Mucosa of descending colon (tissue), 3 donors: ENCODE data around the gene GOSR1. TPM values are rescaled to one million over a fixed set of nuclear protein-coding genes. Genes with fewer than 3 reads are reported as not detected.

Source experiments
- ATAC-seq: fragments of 200-7000 bp; cut with Tn5 transposase; one replicate; pipeline ENCODE4 v1.9.1; 2020; ENCODE audit warnings: mild to moderate bottlenecking, moderate library complexity
- DNase-seq, 3 donors: peaks; one replicate each; pipeline ENCODE4 v3.0.0-alpha.2; 2020
- H3K36me3 ChIP-seq: fragments of 200-600 bp; one replicate; pipeline ENCODE4 v1.8.0; 2021; ENCODE audit warnings: low read depth, mild to moderate bottlenecking
- H3K4me1 ChIP-seq: fragments of 200-600 bp; one replicate; pipeline ENCODE4 v1.8.0; 2021; ENCODE audit warnings: low read depth, mild to moderate bottlenecking
- H3K4me3 ChIP-seq: fragments of 200-600 bp; one replicate; pipeline ENCODE4 v1.8.0; 2021; ENCODE audit warnings: mild to moderate bottlenecking
- H3K9me3 ChIP-seq: fragments of 200-600 bp; one replicate; pipeline ENCODE4 v1.8.0; 2021; ENCODE audit warnings: mild to moderate bottlenecking
- intact Hi-C, 2 donors: fragments of 100-400 bp; cut with DNase I in 1 of 2; cut with micrococcal nuclease in 1 of 2; formaldehyde crosslinking; loops; one replicate each; pipeline versions ENCODE4 v1.11.0 to v1.11.1; 2022; cut with DNase I, micrococcal nuclease
- total RNA-seq, 3 donors: library from RNA; stranded (reverse); fragmentation: NEBNext Ultra II Directional in 2 of 3; extraction: Animal tissue kit (Norgen Biotek cat#: 25700) in 2 of 3; gene quantifications; one replicate each; pipeline versions ENCODE4 v1.2.1 to v1.2.4, GENCODE V29; 2021 to 2023
- TF ChIP-seq, protein P1 (sequence below): fragments of 200-600 bp; IDR thresholded peaks from one replicate; pipeline ENCODE4 v1.8.0; 2022; ENCODE audit warnings: antibody characterized with exemption, mild to moderate bottlenecking
- donor health status: DM: no; HTN: no; CAD: no; lungs with moderate emphysema.
- donor health status: DM: no; HTN: no; CAD: no.
- donor health status: DM: no; HTN: yes; CAD: no.

The GOSR1 gene
- total RNA-seq, 3 donors from 2014 or later: 52.6 to 55.7 (median 53.1) TPM

DNA sequence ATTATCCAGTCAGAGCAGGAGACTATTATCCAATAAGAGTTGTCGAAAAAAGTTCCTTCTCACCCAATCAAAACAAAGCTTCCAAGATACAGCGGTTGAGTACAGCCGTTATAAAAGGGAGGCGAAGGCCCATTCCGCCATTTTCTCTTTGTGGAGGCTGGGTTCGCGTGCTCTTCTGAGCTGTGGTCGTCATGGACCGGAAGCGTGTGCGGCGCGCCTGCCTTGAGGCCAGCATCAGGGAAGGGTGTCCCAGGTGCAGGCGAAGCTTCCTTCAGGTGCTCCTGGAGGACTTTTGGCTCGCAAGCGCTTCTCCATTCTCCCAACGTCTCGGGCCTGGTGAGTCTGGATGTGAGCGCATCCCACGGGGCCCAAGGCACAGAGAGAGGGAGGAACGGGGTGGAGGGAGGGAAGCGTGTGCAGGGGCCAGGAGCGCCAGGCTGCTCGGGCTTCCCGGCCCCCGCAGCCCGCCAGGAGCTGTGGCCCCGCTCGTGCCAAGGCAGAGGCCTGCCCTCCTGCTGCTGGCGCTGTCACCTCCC is 99.2 kb downstream of the GOSR1 start:
- ATAC-seq (no peak), DNase-seq (no peak)
- TF ChIP-seq, protein P1, sequence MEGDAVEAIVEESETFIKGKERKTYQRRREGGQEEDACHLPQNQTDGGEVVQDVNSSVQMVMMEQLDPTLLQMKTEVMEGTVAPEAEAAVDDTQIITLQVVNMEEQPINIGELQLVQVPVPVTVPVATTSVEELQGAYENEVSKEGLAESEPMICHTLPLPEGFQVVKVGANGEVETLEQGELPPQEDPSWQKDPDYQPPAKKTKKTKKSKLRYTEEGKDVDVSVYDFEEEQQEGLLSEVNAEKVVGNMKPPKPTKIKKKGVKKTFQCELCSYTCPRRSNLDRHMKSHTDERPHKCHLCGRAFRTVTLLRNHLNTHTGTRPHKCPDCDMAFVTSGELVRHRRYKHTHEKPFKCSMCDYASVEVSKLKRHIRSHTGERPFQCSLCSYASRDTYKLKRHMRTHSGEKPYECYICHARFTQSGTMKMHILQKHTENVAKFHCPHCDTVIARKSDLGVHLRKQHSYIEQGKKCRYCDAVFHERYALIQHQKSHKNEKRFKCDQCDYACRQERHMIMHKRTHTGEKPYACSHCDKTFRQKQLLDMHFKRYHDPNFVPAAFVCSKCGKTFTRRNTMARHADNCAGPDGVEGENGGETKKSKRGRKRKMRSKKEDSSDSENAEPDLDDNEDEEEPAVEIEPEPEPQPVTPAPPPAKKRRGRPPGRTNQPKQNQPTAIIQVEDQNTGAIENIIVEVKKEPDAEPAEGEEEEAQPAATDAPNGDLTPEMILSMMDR: no peak
- H3K4me1 ChIP-seq: no peaks in the 10 kb centered on the region
- H3K9me3 ChIP-seq: no peaks in the 10 kb centered on the region
- no peak overlapping the region for H3K4me3 ChIP-seq
- intact Hi-C loops: no loop called here
- H3K36me3 ChIP-seq: no peaks in the 10 kb centered on the region

Other genes starting within 250 kb of the GOSR1 start
- gene SLC6A4, start 241.7 kb upstream of the GOSR1 start, total RNA-seq: 1 to 10 TPM in 2 of 3 donors, under 1 TPM in 1; 0.32 to 1.8 (median 1.2) TPM
- gene BLMH, start 185.5 kb upstream of the GOSR1 start, total RNA-seq: 10 to 100 TPM; 18.1 to 31.9 (median 22.0) TPM
- gene TMIGD1, start 143.4 kb upstream of the GOSR1 start, total RNA-seq: 100 to 1,000 TPM; 102 to 288 (median 119) TPM
- gene CPD, start 98.5 kb upstream of the GOSR1 start, total RNA-seq: 10 to 100 TPM; 39.2 to 77.3 (median 74.7) TPM